ENCODE data around the gene CCDC85C.

CCDC85C gene

GRCh38 chr14:99507860-99508640, 96.0 kb downstream of the CCDC85C start:
- DNase-seq, result peak; percentile 2

DNA sequence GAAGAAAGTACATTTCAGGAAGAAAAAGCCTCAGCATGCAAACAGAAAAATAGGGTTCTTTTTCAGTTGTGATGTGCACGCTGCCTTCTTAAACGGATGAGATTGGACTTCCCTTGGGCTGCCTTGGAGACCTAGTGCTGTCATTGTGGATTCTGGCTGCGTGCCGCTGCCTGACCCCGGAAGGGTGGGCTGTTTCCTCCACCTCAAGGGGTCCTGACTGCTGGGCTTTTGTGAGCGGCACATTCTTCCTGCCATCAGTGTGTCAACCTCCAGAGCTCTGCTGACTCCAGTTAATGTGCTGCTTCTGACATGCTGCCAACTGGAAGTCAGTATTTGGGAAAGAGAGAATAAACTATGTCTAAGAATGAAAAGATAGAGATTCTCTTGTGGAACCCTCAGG, 97.7 kb downstream of the CCDC85C start:
- DNase-seq, result no peak

GRCh38 chr14:99505089-99505488, 98.9 kb downstream of the CCDC85C start:
- DNase-seq, result no peak

- DNase-seq, result no peak
Measured at GRCh38 chr14:99503848-99504453, 100.1 kb downstream of the CCDC85C start.

GRCh38 chr14:99502989-99503421, 101.0 kb downstream of the CCDC85C start:
- DNase-seq, result no peak

- no peak for DNase-seq
Measured at GRCh38 chr14:99497894-99498293, 106.1 kb downstream of the CCDC85C start.

DNA sequence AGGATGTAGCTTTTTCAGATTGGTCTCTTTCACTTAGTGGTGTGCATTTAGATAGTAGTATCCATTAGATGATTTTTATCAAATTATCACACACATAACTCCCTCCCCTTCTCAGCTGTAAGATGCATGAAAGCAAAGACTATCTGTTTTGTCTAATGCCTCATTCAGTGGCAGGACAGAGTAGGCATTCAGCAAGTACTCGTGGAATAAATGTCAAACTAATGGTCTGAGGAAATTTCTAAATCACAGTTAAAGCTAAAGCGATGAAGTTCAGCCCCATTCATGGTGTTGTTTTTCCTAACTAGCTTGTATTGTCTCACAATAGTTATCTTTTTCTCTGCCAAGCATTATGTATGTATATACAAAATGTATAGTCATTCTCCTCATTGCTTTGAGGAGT, 106.7 kb downstream of the CCDC85C start:
- no peak for DNase-seq

DNA sequence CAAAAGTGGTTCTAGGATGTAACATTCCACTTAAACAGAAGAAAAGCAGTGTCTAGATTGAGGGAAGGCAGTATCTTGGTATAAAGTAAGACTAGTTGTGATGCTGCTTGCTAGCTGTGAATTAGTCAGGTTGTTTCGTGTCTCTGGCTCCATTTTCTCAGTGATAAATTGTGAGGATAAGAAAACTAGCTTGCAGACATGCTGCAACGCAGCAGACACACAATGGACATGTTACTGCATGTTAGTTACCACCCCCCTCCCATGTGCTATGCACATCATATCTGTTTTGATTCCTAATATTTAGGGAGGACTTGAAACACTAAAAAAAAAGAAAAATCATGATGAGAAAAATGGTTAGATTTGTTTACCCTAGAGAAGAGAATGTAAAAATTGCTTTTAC, 119.9 kb downstream of the CCDC85C start:
- DNase-seq, result no peak

DNA sequence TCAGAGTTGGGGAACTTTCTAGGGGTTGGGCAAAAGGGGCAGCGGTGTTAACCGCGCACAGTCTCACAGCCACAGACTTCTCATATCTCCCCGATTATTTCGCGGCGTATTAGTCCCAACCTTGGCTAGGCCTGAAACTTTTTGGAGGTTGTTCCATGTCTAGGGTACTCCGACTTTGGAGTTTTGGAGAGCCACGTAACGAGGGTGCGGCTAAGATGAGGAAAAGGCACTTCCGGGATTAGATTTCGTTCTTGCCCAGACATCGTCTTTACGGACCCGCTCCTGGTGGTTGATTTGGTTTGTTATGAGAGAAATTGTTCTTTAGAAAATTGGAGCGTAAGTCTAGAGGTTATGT, 122.3 kb downstream of the CCDC85C start:
- DNase-seq, result peak; percentile 17

DNA sequence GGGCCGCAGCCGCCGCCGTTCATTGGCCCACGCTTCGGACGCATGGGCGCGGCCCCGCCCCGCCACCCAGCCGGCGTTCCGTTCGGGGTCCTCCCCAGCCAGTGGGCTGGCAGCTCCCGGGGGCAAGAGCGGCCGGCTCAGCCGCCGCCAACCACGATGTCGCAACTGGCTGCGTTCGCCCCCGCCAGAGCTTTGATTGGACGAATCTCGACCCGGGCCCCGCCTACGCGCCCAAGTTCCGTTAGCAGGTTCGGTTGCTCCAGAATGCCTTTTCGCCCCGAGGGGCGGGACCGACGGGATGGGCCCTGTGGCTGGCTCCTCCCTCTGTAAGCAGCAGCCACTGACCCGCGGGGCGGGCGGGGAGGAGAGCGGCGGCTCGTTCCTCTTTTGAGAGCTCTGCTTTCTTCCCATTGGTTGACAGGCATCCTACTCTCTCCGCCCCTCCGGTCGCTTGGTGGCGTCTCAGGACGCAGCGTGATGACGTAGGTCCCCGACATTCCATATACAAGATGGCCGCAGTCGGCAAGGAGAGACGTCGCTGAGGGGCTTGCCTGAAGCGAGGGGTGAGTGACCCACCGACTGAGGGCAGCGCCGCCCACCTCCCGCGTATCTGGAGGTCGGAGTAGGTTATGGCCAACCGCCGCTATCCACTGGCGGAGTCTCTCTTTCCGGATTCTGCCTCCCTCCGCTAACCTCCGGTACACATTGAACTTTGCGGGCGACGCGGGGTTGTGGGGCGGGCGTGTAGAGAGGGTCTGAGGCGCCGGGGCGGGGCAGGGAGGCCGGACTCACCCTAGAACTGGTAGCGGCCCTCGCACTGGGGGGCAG, 122.9 kb downstream of the CCDC85C start, which contains the start of gene CCNK:
Gene CCNK, plus strand, starts transcription at position 493 of the 828 bp plus-strand sequence. CDS start 11,269 bp downstream, outside the sequence.
- DNase-seq, result peak; percentile 99

DNA sequence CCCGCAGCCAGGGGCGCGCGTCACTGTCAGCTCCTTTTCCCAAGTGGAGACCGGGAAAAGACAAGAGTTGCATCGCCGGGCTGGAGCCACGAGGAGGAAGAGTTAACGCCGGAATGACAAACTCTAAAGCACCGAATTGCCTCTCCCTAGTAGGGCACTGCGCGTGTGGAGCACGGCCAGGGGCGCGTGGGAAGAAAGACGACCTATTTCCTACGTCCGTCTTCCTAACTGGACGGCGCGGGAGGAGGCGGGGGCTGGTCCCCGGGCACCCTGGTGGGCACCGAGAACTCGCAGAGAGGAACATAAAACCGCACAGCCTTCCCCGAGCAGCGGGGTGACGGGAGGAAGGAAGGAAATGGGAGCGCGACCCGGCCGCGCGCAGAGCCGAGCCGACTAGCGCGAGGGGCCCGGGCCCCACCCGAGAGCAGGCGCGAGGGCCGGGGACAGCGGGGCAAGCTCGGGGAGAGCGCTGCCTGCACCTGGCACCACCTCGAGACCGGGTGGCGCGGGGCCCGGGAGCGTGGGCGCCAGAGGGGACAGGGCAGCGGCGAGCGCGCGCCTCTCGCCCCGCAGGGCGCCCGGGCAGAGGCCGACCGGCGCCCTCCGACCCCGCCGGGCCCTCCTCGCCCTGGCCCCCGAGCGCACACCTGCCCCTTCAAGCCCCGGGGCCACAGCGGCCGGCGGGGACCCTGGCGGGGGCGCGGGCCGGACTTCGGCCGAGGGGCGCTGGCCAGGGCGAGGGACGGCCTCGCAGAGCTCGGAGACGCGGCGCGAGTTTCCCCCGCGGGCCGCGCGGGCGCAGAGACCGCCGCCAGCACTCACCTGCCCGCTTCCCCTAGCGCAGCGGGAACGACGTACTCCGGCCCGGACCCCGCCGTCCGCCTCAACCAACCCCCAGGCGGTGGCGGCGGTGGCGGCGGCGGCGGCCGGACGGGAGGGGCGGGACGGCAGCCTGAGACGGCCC, 123.8 kb downstream of the CCDC85C start, which contains the start of gene SETD3:
Gene SETD3, minus strand, starts transcription at position 954 of the 964 bp plus-strand sequence. CDS start 15,054 bp downstream, outside the sequence.
- DNase-seq, result peak; percentile 76

- no peak for DNase-seq
Measured at GRCh38 chr14:99479160-99479905, 124.7 kb downstream of the CCDC85C start.

- DNase-seq, result no peak
Measured at GRCh38 chr14:99478128-99478527, 125.9 kb downstream of the CCDC85C start.

DNA sequence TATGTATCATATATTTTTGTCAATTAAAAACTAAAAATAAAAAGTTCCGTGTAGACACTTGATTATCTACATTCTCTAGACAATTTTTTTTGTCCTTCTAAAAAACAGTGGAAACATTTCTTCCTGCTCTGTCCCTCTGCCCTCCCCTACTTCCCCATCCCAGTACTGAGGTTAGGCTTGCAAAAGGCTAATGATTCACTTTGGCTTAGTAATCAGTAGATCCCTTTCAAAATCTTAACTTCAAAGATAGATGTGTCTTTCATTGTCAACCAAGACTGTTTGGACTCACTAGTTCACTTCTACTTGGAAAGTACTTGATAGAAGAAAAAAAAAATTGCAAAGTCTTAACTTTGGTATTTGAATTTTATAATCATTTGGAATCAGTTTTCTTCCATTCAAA, 127.1 kb downstream of the CCDC85C start:
- DNase-seq, result no peak

GRCh38 chr14:99475660-99476059, 128.3 kb downstream of the CCDC85C start:
- DNase-seq, result no peak

DNA sequence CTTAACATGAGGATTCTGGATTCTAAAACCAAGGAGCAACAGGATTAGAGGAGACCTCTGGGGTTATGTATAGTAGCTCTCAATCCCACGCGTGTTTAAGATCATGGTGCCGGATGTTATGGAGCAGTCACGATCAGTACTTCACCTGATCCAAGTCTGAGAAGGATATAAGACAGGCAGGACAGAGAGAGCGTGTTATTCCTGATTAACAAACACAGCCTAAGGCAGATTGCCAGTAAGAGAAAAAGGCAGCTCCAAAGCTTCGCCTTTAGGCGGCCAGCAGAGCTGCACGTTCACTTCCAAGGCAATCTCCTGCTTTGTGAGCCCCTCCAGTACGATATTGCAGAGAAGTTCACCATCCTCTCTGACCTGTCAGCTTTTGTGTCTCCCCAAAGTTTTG, 128.8 kb downstream of the CCDC85C start:
- DNase-seq, result no peak

- no peak for DNase-seq
Measured at GRCh38 chr14:99473458-99473857, 130.5 kb downstream of the CCDC85C start.

GRCh38 chr14:99472937-99473336, 131.1 kb downstream of the CCDC85C start:
- DNase-seq, result no peak

DNA sequence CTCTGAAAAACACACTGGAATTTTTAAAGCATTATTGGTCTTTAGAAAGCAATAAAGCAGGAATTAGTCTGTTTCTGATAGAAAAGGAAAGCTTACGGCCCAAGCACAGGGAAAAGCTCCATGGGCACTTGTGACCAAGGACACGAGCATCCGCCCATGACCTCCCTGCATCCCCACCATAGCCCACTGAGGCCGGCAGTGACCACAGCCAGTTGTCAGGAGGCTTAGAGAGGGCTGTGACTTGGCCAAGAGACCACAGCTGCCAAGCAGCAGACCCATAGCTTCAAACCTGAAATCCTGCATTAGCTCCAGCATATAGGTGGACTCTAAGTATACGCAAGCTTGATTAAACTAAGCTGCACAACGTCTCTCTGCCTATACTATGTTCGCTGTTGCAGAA, 132.3 kb downstream of the CCDC85C start:
- no peak for DNase-seq

DNA sequence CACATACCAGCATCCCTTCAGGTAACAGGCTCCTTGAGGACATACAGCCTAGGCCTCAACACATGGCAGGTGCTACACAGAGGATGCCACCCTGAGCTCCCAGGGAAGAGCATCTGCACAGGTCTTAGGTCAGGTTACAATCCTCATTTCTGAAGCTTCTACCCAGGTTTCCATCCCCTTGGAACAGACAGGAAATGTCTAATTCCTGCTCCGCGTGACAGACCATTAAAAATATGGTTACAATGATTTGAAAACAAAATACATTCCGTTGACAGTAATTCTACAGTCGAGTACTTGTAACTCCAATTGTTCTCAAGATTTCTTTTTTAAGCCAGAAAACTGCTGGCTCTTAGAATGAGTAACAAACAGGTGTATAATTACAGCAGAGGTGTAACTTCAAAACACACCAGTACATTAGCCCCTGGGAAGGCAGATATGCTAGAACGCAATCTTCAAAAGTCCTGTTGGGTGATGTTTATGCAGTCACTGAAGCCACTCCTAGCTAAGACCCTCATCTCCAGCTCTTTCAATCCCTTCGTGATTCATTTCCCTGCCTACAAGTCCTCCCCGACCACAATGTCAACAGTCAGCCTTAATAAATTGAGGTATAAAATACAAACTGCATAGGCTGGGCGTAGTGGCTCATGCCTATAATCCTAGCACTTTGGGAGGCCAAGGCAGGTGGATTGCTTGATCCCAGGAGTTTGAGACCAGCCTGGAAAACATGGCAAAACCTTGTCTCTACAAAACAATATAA, 135.0 kb downstream of the CCDC85C start:
- no peak for DNase-seq

DNA sequence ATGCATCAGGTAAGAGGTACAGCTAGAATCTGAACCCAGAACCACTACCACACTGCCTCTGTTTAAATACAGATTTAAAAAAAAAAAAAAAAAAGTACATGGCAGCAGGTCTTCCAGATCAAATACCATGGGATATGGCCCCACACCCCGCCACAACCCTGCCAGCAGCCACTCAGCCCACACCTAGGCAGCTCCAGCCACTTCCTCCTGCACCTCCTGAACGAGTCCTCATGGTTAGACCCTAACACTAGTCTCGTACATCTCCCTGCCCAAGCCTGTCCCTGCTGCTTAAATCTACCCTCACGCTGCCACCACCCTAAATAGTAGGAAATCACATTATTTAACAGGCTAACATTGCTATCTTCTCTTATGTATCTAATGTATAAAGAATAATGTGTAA, 135.9 kb downstream of the CCDC85C start:
- no peak for DNase-seq

All from retina (tissue), 1 donor.